Measurements from ENCODE around the gene AATK.

The AATK gene

DNA sequence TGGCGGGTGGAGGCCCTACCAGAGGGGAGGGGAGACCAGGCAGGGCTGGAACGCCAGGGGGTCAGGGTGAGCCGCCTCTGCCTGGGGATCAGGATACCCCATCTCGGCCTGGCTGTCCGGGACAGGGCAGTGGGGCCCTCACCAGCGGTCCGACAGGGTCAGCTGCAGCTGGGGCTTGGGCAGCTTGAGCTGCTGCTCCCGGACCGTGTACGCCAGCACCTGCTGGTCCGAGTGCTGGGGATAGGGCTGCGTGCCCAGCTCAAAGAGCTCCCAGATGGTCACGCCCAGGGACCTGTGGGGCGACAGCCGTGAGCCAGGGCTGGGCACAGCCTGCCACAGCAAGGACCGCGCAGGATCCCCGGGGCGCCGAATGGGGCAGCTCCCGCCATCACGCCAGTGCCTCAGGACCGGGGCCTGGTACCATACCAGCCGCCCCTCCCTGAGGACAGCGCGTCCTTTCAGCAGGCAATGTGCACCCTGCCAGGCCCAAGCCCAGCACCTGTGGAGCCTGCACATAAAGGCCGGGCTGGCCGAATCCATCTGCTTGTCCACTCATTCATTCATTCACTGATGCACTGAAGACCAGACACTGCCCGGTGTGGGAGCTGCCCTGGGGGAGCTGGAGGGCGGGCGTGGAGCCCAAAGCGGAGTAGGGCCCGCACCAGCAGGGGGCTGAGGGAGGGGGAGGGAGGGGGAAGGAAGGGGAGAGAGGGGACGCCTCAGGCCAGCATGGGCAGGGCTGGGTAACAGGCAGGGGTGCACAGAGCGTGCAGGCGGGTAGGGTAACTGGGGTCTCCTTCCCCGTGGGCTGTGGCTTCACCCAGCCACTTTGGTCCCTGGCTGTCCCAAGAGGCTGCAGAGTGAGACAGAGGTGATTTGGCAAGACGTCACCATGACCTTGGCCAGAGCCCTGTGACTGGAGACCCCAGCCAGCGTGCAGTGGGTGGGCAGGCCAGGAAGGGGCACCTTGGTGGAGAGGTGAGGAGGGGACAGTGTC lies 42.7 kb downstream of the AATK start:
- DNase-seq: no peak

DNA sequence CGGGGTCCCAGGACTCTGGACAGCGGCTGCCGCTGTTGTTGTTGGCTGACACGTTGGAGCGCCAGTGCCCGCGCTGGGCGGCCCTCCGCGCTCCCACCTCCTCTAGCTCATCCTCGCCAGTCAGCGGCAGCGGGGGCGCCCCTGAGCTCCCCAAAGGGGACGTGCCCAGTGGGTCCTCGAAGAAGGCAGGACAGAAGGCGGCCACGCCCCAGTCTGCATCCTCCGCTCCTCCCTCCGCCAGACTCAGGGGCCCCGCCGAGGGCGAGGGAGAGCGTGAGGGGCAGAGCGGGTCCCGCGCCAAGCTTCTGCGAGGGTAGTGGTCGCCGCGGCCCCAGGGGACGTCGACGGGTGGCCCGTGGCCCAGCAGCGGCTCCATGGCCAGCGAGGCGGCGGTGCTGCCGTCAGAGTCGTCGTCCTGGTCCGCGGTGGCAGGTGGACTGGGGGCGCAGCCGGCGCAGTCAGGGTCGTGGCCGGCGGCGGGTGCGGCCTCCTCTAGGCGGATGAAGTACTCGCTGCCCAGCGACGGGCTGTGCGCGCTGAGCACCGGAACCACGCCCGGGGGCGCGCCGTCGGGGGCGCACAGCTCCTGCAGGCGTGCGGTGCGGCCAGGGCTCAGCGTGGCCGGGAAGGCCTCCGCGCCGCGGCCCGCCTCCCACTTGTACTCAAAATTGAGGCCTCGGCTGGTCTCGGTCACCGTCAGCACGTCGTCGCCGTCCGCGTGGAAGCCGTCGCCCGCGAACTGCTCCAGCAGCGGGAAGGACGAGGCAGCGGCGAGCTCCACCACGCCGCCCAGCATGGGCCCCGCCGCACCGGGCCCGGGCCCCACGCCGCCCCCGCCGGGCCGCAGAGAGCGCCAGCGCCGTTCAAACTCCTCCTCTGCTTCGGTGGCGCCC lies 43.9 kb downstream of the AATK start:
- no peak for DNase-seq

- DNase-seq: no peak
Observed at GRCh38 chr17:81120695-81121621, 45.1 kb downstream of the AATK start.

GRCh38 chr17:81120149-81120484 lies 45.9 kb downstream of the AATK start:
- DNase-seq: no peak

GRCh38 chr17:81119223-81120148 lies 46.5 kb downstream of the AATK start:
- peak; percentile 64 for DNase-seq

GRCh38 chr17:81118308-81119221 lies 47.5 kb downstream of the AATK start:
- no peak for DNase-seq

- no peak for DNase-seq
Observed at GRCh38 chr17:81117672-81118198, 48.3 kb downstream of the AATK start.

DNA sequence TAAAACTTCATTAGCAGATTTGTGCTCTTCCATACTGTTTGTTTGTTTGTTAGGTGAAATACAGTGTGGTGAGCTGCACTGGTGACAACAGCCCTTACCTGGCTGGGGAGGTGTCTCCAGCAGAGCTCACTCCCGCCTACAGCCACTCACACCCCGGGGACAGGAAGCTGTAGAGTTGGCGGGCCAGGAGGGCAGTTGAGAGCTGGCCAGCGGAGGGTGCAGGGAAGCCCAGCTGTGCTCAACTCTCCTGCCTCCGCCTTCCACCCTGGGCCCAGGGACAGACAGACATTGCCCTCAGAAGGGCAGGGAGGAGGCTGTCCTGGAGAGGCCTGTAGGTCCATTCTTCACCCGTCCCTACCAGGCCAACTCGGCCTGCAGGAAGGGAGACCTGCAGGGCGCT lies 49.3 kb downstream of the AATK start:
- no peak for DNase-seq

DNA sequence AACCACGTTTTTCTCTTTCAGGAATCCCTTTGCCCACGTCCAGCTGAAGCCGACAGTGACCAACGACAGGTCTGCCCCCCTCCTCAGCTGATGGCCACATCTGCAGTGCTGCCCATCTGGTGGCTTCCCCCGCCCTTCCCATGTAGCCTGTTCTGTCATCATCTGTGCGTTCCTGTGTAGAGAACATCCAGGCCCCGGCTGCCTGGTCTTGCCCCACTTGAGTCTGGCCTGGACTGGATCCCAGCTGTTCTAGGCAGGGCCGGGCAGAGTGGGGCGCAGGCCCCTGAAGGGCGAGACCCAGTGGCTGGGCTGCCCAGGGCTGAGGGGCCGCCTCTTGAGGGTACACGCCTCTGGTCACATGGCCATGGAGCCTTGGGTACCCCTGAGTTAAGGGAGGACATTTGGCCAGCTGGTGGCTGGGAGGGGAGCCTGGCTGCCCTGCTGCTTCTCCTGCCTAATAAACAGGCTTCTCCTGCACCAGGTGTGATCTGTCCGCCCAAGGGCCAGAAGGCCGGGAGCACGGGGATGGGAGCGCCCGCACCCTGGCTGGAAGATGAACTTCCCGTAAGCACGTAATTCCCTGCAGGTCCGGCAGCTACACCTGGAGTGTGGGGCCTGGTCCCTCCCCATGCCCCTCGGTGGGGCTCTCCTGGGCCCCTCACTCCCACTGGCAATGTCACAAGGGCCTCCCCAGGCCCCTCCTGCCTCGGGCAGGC lies 50.1 kb downstream of the AATK start:
- no peak for DNase-seq

DNA sequence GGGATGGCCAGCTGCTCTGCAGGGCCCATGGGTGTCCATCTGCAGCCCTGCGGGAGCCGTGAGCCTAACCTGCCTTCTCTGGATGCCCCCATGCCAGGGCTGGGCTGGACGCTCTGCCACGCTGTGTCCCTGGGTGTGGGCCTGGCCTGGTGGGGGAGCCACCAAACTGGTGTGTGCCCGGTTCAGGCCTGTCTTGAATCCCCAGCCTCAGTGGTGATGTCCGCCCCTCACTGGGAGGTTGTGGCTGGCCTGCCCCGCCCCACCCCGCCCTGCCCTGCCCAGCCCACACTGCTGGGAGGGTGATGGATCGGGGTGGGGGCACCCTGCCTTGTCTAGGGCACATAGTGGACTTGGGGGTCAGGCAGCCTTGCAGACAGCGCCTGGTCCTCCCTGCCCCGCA lies 50.8 kb downstream of the AATK start:
- no peak for DNase-seq

DNA sequence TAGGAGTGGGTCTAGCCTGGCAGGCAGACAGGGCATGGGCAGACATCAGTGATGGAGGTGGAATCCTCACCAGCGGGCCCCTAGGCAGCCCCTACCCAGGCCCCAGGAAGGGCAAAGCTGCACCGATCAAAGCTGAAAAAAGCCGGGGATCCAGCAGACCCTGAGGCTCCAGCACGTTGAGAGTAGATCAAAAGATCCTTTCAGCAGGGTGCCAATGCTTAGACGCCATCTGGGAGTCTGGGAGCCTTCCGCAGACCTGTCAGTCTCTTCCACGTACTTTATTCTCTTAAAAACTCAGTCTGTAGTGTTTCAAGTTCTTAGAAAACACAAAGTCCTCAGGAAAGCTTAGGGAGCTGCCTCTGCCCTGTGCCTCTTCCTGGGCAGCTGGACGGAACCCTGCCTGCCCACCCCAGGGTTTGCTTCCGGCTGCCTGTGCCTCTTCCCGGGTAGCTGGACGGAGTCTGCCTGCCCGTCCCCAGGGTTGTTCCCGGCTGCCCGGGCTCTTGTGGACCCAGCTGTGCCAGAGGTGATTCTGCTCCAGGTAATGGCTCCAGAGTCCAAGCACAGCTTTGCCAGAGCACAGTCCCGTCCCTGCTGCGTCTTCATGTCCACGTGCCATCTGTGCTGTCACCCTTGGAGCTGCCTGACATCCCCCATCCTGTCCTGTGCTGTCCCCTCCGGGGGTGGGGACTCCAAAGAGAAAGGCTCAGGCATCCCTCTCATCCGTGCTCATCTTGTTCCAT lies 51.5 kb downstream of the AATK start:
- no peak for DNase-seq

- DNase-seq: no peak
Observed at GRCh38 chr17:81113158-81113724, 52.8 kb downstream of the AATK start.

- no peak for DNase-seq
Observed at GRCh38 chr17:81112450-81112849, 53.6 kb downstream of the AATK start.

- DNase-seq: no peak
Observed at GRCh38 chr17:81111066-81111465, 55.0 kb downstream of the AATK start.

- DNase-seq: no peak
Observed at GRCh38 chr17:81110488-81111040, 55.5 kb downstream of the AATK start.

DNA sequence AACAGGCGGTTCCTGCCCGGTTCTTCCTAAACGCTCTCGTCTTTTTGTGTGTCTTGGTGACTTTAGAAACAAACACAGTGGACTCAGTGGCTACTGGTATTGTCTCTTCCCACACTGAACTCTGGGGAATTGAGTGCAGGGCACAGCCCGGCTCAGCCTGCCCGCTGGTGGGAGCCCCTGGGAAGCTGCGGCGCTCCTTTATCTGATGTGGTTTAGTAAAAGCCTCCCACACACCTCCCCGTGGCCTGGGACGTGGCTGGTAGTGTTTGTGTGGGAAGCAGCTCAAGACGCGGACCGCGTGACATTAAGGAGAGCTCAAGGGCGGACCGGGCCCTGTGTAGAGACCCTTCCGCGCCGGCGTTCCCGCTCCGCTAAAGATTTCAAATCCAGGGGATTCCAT lies 56.1 kb downstream of the AATK start:
- no peak for DNase-seq

- DNase-seq: no peak
Observed at GRCh38 chr17:81108220-81108619, 57.8 kb downstream of the AATK start.

- DNase-seq: no peak
Observed at GRCh38 chr17:81106716-81107115, 59.3 kb downstream of the AATK start.

All from activated gamma-delta T cell treated with Interleukin-2 at 50 U/mL for 16 hours (primary cell).